Measurements from ENCODE around the gene IQGAP2. TPM values are rescaled to one million over a fixed set of nuclear protein-coding genes. Genes with fewer than 3 reads are reported as not detected.
"Not testable (repeated sequence)": the region's sequence is repeated elsewhere in the genome, so short reads cannot be mapped to it uniquely, and the experiment has no call there.

The IQGAP2 gene
- total RNA-seq, 2 donors from 2014 or later = 117 to 134 TPM

DNA sequence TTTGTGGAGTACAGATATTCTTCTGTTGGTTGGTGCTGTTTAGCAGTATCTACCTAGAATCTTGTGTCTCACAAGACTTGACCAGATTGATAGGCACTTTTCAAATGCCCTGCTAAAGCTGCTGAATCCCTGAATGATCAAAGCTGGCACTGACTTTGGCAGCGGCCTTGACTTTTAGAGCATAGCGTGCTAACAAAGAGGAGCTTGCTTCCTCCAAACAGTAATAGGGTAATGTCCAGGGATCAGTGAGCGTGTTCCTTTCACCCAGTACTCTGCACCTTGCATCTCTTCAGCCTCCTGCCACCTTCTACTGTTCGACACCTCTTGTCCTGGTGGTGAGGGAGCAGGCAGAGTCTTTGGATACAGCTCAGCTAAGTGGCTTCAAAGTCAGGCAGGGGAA lies 100.8 kb downstream of the IQGAP2 start:
- no peak for ATAC-seq
- no peak overlapping the region for H3K4me3 Mint-ChIP-seq
- peak overlapping the region; percentile 86 for H3K27ac Mint-ChIP-seq

DNA sequence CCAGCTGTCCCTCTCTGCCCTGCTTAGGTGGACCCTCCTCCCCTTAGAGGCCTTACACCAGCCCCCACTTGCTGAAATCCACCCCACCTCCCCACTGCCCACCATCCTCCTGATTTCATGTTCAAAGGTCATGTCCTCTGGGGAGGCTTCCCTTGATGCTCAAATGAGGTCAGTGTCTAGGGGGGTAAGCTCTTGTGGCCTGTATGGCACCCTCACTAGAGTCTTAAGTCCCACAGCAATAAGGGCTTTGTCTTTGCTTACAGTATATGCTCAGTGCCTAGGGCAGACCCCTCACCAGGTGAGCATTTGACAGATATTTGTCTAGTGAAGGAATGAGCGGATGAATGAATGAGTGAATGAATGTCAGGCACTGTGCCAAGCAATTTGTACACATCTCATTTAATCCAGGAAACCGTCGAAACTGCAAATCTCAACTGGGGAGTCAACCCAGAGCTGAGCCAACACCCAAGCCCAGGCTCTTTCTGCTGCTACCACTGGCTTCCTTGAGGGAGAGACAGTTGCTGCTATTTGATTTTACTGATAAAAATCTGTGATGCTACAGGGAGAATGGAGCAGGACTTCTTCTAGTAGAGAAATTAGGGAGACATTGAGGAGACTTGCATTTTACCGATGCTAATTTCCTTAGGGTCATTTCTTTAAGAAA lies 101.9 kb downstream of the IQGAP2 start:
- ATAC-seq (no peak), DNase-seq (no peak)
- no peaks in the 10 kb centered on the region for H3K9me3 ChIP-seq (ENCODE audit: control insufficient read depth, low read length, poor library complexity, severe bottlenecking)
- Mint-ChIP-seq H3K27me3 (no peaks in the 10 kb centered on the region), H3K36me3 (ENCODE audit: low read depth) (no peaks in the 10 kb centered on the region), H3K4me1 (peaks cover 30% of the 10 kb centered on the region), H3K27ac (peak overlapping the region; percentile 86), H3K4me3 (no peak overlapping the region)

More for the DNA sequence above, 100.8 kb downstream of the IQGAP2 start:
- no peaks in the 10 kb centered on the region for H3K9me3 ChIP-seq (ENCODE audit: control insufficient read depth, low read length, poor library complexity, severe bottlenecking)
- no peak for DNase-seq
- H3K36me3 Mint-ChIP-seq (ENCODE audit: low read depth) = no peaks in the 10 kb centered on the region
- no peaks in the 10 kb centered on the region for H3K27me3 Mint-ChIP-seq
- H3K4me1 Mint-ChIP-seq = peaks cover 36% of the 10 kb centered on the region

DNA sequence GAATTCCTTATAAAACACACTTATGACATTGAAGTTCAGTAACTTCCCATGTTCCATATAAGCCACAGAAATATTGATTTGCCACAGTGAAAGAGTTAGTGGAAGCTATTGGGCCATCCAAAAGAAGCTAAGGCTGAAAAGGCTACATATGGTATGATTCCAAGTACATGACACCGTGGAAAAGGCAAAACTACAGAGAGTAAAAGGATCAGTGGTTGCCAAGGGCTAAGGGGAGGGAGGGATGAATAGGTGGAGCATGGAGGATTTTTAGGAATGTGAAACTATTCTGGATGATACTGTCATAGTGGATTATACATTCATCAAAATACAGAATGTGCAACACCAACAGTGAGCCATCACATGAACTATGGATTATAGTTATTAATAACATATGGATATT lies 110.4 kb downstream of the IQGAP2 start:
- Mint-ChIP-seq H3K4me3 (no peak overlapping the region), H3K27me3 (no peaks in the 10 kb centered on the region), H3K36me3 (ENCODE audit: low read depth) (peaks cover 3% of the 10 kb centered on the region), H3K27ac (no peak overlapping the region), H3K4me1 (peaks cover 13% of the 10 kb centered on the region)
- no peaks in the 10 kb centered on the region for H3K9me3 ChIP-seq (ENCODE audit: control insufficient read depth, low read length, poor library complexity, severe bottlenecking)
- DNase-seq (no peak), ATAC-seq (no peak)

DNA sequence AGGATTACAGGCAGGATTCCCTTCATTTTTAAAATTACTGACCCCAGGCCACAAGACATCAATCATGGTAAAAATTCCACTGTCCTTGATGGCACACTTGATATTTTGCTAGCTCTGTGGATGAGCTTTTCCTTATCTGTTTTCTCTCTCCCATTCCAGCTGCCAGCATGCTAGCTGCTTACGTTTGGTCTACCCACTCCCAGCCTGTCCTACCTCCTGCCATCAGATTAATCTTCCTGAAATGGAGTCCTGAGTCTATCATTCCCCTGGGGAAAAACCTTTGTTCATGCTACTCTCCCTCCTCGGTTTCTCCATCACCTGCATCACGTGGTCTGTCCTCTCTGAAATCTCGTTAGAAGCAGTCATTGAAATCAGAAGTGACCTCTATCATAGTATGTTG lies 111.2 kb downstream of the IQGAP2 start:
- H3K27ac Mint-ChIP-seq = no peak overlapping the region
- no peak for ATAC-seq

DNA sequence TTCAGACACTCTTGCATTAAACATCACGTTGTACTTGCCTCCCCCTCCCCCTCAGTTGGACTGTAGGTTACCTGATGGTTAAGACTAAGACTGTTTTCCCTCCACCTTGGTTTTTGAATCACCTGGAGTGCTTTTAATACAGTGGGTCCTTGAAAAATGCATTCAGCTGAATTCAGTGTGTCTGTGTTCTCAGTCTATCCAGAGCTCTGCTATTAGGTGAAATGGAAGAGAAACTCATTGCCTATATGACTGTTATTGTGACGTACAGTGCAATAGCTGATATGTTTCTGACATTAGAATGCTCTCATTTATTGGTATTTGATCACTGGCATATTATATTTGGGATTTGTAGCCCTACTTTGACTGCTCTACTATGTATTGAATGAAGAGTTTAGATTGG lies 111.6 kb downstream of the IQGAP2 start:
- Mint-ChIP-seq H3K4me1 (peaks cover 16% of the 10 kb centered on the region), H3K27me3 (no peaks in the 10 kb centered on the region), H3K27ac (peak overlapping the region; percentile 29), H3K4me3 (no peak overlapping the region), H3K36me3 (ENCODE audit: low read depth) (peaks cover 3% of the 10 kb centered on the region)
- ATAC-seq (no peak), DNase-seq (no peak)
- H3K9me3 ChIP-seq (ENCODE audit: control insufficient read depth, low read length, poor library complexity, severe bottlenecking) = no peaks in the 10 kb centered on the region

More for the DNA sequence above, 111.2 kb downstream of the IQGAP2 start:
- Mint-ChIP-seq H3K4me3 (no peak overlapping the region), H3K27me3 (no peaks in the 10 kb centered on the region), H3K36me3 (ENCODE audit: low read depth) (peaks cover 3% of the 10 kb centered on the region), H3K4me1 (peaks cover 15% of the 10 kb centered on the region)
- DNase-seq = no peak
- H3K9me3 ChIP-seq (ENCODE audit: control insufficient read depth, low read length, poor library complexity, severe bottlenecking) = no peaks in the 10 kb centered on the region

DNA sequence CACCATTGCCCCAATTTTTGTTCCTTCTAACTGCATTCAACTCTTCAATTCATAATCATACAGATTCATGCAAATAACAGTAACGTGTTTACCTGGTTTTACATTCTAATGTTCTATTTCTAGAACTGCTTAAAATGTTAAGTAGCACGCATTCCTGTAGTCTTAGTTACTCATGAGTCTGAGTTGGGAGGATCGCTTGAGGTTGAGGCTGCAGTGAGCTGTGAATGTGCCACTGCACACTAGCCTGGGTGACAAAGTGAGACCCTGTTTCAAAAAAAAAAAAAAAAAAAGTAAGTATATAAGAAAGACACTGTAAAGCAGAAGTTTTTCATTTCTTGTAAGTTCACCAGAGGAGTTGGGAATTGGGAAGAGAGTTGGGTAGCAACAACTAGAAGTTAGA lies 114.2 kb downstream of the IQGAP2 start:
- no peaks in the 10 kb centered on the region for H3K9me3 ChIP-seq (ENCODE audit: control insufficient read depth, low read length, poor library complexity, severe bottlenecking)
- H3K4me3 Mint-ChIP-seq = peak overlapping the region; percentile 45
- no peak overlapping the region for H3K27ac Mint-ChIP-seq
- ATAC-seq = no peak
- no peaks in the 10 kb centered on the region for H3K27me3 Mint-ChIP-seq
- peaks cover 22% of the 10 kb centered on the region for H3K4me1 Mint-ChIP-seq
- DNase-seq = no peak
- peaks cover 3% of the 10 kb centered on the region for H3K36me3 Mint-ChIP-seq (ENCODE audit: low read depth)

DNA sequence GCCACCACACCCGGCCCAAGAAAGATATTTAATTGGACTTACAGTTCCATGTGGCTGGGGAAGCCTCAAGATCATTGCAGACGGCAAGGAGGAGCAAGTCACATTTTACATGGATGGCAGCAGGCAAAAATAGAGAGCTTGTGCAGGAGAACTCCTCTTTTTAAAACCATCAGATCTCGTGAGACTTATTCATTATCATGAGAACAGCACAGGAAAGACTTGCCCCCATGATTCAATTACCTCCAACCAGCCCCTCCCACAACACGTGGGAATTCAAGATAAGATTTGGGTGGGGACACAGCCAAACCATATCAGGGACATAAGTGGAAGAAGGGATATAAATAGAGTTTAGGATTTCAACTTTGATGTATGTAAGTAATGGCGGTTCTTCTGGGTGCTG lies 115.2 kb downstream of the IQGAP2 start:
- not testable (repeated sequence) for H3K36me3 Mint-ChIP-seq (ENCODE audit: low read depth); H3K27ac Mint-ChIP-seq; DNase-seq; ATAC-seq; H3K27me3 Mint-ChIP-seq; H3K9me3 ChIP-seq (ENCODE audit: control insufficient read depth, low read length, poor library complexity, severe bottlenecking); H3K4me3 Mint-ChIP-seq
- H3K4me1 Mint-ChIP-seq = peaks cover 26% of the 10 kb centered on the region

DNA sequence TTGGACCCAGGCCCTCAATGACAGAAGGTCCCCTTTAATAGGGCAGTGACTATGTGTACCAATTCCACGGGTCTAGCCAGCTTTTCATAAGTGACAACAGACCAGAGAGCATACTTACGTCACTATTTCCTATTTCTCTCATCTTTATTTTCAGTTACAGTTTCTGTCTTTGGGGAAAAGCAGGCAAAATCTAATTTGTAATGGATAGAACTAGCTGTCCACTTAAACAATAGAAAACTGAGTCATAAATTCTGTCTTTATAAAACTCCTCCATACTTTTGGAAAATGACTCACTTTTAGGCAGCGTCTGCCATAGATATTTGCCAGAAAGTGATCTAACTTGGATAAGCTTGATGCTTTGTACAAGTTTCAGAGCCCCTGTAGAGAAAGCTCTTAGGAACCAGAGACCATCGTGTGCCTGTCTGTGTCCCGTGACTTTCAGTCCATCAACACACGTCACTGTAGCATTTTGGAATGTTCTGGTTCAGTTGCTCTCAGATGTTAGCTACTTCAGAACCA lies 118.2 kb downstream of the IQGAP2 start:
- peaks cover 37% of the 10 kb centered on the region for H3K4me1 Mint-ChIP-seq

DNA sequence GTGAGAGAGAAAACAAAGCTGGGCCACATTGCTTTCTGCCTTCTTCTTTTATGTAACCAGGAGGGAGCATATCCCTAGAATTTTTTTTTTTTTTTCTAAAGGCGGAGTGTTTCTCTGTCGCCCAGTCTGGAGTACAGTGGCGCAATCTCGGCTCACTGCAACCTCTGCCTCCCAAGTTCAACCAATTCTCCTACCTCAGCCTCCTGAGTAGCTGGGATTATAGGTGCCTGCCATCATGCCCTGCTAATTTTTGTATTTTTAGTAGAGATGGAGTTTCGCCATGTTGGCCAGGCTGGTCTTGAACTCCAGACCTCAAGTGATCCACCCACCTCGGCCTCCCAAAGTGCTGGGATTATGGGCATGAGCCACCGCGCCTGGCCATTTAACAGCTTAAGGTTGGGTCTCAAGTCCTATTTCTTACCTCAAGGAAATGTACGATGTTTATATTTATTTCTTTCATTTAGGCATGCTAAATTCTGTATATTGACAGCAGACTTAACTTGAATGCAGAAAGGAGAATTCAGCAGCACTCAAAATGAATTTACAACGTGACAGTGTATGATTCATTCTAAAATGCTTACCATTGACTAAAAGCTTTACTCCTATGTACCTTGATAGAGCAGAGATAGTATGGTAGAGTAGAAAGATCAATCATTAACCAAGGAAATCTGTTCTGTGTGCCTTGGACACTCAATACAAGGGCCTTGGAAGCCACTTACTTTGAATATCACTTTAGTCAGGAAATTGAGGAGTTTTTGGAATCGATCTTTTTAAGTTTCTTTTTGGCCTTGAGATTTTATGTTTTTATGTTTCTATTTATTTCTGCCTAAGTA lies 119.2 kb downstream of the IQGAP2 start:
- ATAC-seq (no peak), DNase-seq (no peak)
- Mint-ChIP-seq H3K36me3 (ENCODE audit: low read depth) (no peaks in the 10 kb centered on the region), H3K27me3 (no peaks in the 10 kb centered on the region), H3K4me1 (peaks cover 38% of the 10 kb centered on the region), H3K27ac (peak overlapping the region; percentile 90), H3K4me3 (no peak overlapping the region)
- no peaks in the 10 kb centered on the region for H3K9me3 ChIP-seq (ENCODE audit: control insufficient read depth, low read length, poor library complexity, severe bottlenecking)

More for the DNA sequence above, 118.2 kb downstream of the IQGAP2 start:
- peak overlapping the region; percentile 90 for H3K27ac Mint-ChIP-seq
- no peak for DNase-seq
- H3K36me3 Mint-ChIP-seq (ENCODE audit: low read depth) = no peaks in the 10 kb centered on the region
- H3K27me3 Mint-ChIP-seq = no peaks in the 10 kb centered on the region
- ATAC-seq = peak; percentile 68
- H3K4me3 Mint-ChIP-seq = peak overlapping the region; percentile 36
- H3K9me3 ChIP-seq (ENCODE audit: control insufficient read depth, low read length, poor library complexity, severe bottlenecking) = no peaks in the 10 kb centered on the region

DNA sequence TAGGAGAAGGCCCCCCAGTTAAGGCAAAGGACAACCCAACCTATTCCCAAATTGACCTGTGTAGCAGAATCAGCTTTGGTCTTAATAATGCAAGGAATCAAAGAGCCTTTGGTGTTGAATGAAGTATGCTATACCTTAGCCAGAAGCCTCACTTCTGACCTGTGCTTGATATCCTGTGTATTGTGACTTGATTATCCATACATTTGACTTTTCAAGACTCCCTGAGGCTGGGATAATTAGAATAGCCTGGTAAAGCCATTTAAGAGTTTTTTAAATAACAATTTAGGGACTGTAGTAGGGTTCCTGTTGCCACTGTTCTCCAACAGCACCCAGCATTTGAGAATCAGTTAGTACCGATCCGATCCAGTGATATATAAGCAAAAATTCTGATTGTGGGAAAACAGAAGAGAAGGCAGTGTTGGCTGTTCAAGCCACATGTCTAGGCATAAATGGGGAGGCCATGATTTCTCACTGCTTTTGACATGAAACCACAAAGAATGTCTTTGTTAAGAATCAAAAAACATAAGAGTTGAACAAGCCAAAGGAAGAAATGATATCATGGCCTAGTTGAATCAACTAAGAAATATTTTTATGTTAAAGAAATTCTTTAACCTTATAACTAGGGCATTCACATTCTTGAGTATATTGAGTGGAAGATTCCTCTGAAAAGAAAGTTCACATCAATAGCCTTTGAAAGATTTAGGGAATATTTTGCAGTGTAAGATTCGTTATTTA lies 121.2 kb downstream of the IQGAP2 start:
- H3K27me3 Mint-ChIP-seq = no peaks in the 10 kb centered on the region
- H3K9me3 ChIP-seq (ENCODE audit: control insufficient read depth, low read length, poor library complexity, severe bottlenecking) = no peaks in the 10 kb centered on the region
- no peak for DNase-seq
- no peak overlapping the region for H3K4me3 Mint-ChIP-seq
- H3K27ac Mint-ChIP-seq = no peak overlapping the region
- no peaks in the 10 kb centered on the region for H3K36me3 Mint-ChIP-seq (ENCODE audit: low read depth)
- H3K4me1 Mint-ChIP-seq = peaks cover 49% of the 10 kb centered on the region
- ATAC-seq = no peak

DNA sequence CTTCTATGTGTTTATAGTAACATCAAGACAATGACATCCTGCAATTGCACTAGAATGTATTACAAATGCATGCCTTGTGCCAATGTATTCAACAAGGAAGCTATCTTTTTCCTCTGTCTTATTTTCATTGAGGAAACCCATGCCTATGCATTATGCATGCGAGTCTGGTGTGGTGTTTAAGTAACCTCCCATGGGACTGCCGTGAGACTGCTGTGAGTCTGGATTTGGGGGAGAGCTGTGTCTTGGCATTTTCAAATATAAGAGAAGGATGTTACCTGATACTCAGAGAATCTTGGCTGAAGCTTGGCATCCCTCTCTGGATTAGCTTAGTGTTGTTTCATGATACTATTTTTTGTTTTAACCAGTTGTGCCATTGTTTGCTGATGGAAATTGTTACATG lies 121.8 kb downstream of the IQGAP2 start:
- no peaks in the 10 kb centered on the region for H3K9me3 ChIP-seq (ENCODE audit: control insufficient read depth, low read length, poor library complexity, severe bottlenecking)

DNA sequence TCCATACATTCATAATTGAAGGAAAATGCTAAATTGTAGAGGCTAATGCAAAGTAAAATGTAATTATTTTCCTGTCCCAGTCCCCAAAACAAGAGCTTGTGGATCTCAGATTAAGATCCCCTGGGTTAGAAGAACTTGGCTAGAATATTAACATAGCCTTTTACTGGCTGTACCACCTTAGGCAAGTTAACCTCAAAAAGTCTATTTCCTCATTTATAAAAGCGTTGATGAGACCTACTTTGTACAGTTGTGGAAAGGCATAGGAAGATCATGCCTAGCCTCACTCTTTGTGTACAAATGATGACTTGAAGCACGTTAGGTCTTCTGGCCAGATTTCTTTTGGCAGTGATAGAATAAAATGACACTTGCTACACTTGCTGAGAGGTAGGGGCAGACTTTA lies 122.9 kb downstream of the IQGAP2 start:
- DNase-seq (no peak), ATAC-seq (no peak)
- no peaks in the 10 kb centered on the region for H3K36me3 Mint-ChIP-seq (ENCODE audit: low read depth)
- H3K4me3 Mint-ChIP-seq = no peak overlapping the region
- no peak overlapping the region for H3K27ac Mint-ChIP-seq
- no peaks in the 10 kb centered on the region for H3K27me3 Mint-ChIP-seq
- no peaks in the 10 kb centered on the region for H3K9me3 ChIP-seq (ENCODE audit: control insufficient read depth, low read length, poor library complexity, severe bottlenecking)
- peaks cover 53% of the 10 kb centered on the region for H3K4me1 Mint-ChIP-seq

More for the DNA sequence above, 121.8 kb downstream of the IQGAP2 start:
- Mint-ChIP-seq H3K4me3 (no peak overlapping the region), H3K36me3 (ENCODE audit: low read depth) (no peaks in the 10 kb centered on the region), H3K27ac (peak overlapping the region; percentile 70), H3K27me3 (no peaks in the 10 kb centered on the region), H3K4me1 (peaks cover 50% of the 10 kb centered on the region)
- no peak for DNase-seq
- ATAC-seq = no peak

DNA sequence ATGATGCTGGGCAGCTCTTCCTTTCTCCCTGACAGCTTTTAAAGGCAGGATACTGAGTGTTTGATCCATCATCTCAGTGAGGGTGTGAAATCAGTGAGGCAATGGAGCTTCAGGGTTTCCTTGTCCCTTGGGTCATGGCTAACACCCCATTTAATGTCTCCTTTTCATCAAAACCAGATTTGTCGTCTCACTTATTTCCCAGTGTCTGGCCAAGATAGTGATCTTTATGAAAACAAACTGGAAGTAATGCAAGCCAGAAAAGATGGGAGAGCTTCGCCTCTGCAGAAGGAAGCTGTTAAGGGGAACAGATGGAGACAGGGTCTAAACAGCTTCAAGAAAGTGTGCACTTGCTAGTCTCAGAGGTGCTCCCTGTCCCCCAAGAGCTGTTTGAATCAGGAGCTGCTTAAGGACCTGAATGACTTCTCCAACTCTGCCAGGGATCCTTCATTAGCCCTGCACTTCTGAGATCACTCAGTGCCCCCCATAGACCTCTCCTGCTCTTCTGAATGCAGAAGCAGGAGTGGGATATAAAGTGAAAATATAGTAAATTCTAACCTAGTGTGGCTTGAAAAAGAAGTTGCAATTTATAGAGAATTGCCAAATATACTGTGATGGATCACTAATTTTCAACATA lies 124.0 kb downstream of the IQGAP2 start:
- H3K27me3 Mint-ChIP-seq = no peaks in the 10 kb centered on the region
- DNase-seq (no peak), ATAC-seq (no peak)
- no peaks in the 10 kb centered on the region for H3K36me3 Mint-ChIP-seq (ENCODE audit: low read depth)
- no peak overlapping the region for H3K4me3 Mint-ChIP-seq
- H3K9me3 ChIP-seq (ENCODE audit: control insufficient read depth, low read length, poor library complexity, severe bottlenecking) = no peaks in the 10 kb centered on the region
- peaks cover 50% of the 10 kb centered on the region for H3K4me1 Mint-ChIP-seq
- H3K27ac Mint-ChIP-seq = peak overlapping the region; percentile 32
